Epidermal melanocyte (primary cell): Measurements from ENCODE around the gene MRPS22.
"Not testable (repeated sequence)": the region's sequence is repeated elsewhere in the genome, so short reads cannot be mapped to it uniquely, and the experiment has no call there.

Source experiments
- DNase-seq: peaks from one replicate; pipeline ENCODE4 v3.0.0; 2011; ENCODE audit warnings: low spot score; ENCODE audit not compliant: insufficient read length

The MRPS22 gene

DNA sequence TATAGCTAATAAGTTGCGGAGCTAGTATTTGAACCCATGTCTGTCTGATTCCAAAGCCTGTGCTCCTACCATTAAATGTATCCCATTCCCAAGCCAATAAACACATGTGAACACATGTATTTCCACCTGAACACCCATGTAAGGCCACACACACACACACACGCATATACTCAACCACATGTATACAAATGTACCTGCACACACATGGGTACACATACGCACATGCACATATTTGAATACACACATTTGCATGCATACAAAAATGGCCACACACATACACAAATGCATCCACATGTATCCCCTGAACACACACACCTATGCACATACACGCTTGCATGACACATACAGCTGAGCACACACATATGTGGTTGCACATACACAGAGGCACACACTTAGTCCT is 5.4 kb upstream of the MRPS22 start:
- no peak for DNase-seq

DNA sequence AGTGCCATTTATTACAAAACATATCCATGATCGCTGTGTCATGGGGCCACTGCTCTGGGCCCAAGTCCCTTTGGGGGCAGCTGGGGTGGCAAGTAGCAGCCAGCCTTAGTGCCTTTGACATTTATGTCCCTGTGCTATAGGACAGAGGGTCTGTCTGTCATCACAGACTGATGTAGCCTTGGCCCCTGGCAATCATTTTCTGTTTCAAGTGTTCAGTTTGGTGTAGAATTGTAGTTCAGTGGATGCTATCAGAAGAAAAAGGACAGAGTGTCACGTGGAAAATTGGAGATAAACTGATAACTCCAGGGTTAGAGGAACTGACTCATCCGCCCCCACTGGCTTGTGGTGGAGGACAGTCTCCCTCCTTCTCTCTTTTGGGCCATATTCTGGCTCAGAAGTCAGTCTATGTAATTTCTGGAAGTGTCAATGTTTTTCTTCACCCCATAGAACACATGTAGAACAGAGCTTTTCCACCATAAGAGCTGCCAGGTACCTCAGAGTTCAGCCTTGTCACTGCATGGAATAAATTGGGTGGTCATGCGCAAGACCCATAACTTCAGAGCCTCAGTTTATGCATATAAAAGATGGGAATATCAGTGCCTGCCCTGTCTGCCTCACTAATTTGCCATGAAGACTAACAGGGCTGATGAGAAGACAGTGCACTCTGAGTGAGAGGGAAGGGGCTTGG is 4.5 kb upstream of the MRPS22 start:
- DNase-seq = no peak

DNA sequence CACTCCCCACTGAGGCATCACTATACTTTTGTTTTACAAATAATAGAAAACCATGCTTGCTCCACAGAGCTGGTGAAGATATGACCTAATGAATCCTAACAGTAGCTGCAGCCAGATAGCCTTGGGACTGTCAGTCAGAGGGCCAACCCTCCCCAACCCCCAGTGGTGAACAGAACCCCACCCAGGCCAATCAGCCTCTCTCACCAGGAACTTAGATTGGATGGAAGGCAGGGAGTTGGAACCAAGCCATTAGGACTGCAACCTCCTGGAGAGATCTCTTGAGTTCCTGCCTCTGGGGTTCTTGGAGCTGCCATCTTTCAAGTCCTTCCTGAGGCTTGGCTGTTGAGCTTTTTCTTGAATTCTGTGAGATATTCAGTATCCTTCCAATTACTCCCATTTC is 3.0 kb upstream of the MRPS22 start:
- DNase-seq = no peak

DNA sequence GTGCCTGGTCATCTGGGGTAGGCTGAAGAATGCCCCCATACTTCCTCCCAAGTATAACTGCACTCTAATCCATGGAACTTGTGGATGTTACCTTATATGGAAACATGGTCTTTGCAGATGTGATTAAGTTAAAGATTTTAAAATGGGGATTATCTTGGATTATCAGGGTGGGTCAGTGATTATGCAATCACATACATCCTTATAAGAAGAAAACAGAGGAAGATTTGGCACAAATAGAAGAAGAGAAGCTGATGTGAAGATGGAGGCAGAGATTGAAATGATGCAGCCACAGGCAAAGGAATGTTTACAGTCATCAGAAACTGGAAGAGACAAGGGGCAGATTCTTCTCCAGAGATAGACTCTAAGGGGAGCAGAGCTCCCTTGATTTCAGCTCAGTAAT is 1.8 kb upstream of the MRPS22 start:
- no peak for DNase-seq

DNA sequence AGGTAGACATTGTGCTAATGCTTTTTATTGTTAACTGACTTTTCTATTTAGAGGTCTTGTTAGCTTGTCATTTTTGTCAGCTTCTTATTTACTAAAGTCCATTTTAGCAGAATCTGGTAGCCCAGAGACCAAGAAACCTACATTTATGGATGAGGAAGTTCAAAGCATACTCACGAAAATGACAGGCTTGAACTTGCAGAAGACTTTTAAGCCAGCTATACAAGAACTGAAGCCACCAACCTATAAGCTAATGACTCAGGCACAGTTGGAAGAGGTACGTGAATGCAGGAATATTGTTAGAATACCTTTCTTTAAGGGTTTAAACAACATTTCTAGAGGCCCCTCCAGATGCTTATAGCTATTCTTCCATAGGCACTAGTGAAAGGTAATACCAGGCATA is 3.0 kb downstream of the MRPS22 start:
- DNase-seq = no peak

DNA sequence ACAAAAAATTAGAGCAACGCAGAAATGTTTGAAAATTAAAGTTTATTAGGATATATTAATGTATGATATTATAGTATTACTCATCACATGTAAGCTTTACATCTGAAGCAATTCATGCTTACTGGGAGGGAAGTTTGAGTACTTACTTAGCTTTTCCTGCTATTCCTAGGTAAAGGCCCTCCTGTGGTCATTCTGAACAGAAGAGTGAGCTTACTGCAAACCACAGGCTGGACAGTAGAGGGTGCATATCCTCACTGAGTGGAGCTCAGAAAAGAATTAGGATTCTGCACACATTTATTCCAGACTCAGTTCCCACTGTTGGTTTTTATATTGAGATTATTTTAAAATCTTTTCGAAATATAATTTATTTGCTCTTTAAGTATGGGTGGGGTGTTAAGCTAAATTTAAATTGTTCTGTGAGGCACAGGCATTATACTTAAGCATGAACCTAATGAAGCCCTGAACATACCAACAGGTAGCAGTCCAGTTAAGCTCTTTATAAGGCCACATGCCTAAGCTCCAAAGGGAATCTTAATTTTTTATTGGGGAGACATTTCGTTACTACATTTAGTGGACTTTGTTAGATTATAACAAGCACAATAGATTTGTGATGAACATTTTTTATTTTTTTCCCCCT is 10.2 kb downstream of the MRPS22 start:
- DNase-seq = no peak

DNA sequence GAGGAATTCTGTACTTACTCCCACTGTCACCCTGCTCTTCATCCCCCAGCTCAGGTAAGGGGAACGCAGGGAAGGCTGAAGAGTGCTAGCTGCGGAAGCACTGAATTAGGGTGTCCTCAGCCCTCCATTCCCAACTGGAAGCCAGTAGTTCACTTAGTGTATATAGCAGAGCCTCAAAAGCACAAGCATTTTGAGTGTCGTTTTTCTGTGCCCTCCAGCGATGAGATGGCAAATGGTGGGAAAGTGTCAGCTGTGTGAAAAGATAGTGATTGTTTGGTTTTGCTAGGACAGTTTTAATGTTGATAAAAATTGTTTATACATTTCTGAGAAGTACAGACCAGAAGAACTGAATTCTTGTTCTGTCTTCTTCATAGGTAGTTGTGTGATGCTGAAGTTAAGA is 10.8 kb downstream of the MRPS22 start:
- no peak for DNase-seq

DNA sequence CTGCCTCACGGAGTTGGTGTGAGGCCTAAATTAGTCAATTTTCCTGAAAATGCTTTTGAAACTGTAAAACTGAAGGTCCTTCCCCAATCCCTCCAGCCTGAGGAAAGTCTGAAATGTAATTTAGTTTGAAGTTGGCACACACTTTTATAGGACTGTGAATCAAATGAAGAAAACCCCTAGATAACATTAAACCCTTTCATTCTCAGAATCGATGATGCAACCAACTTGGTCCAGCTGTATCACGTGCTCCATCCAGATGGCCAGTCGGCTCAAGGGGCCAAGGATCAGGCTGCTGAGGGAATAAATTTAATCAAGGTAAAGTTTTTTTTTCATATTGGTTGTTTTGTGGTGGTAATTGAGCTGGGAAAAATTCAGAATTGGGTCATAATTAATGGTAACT is 11.7 kb downstream of the MRPS22 start:
- DNase-seq = peak; percentile 29

DNA sequence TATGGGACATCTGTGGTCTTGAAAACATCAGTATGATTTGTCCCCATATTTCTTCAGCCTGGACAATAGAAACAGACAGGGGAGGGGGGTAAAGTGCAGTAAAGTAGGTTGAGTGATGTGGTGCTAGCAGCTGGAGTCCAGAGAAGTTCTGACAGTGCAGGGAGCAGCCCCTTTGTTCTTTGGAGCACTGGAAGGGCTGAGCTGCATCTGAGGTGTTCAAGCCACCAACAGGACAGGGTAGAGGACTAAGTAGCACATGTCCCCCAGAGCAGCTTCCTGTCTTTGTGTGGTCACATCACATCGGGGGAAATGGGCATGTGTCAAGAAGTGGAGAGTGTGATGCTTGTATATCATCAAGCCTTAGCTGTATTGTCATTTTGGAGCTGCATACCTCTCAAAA is 12.1 kb downstream of the MRPS22 start:
- no peak for DNase-seq

DNA sequence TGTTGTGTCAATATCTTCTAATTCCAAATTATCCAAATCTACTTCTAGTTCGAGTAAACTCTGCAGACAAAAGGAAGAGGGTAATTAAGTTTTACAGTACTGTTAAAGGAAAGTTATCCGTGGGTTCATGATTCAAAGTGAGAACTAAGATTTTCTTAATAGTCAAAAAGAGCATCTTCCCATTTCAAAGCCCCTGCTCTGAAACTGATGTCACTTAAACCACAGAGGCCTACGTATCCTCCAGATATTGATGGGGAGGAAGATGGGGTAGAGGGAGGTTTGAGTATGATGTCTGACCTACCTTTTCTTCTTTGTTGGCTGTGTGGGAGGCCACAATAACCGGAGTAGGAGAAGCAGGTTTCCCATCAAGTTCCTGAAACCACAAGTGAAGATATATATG is 14.1 kb downstream of the MRPS22 start:
- no peak for DNase-seq

DNA sequence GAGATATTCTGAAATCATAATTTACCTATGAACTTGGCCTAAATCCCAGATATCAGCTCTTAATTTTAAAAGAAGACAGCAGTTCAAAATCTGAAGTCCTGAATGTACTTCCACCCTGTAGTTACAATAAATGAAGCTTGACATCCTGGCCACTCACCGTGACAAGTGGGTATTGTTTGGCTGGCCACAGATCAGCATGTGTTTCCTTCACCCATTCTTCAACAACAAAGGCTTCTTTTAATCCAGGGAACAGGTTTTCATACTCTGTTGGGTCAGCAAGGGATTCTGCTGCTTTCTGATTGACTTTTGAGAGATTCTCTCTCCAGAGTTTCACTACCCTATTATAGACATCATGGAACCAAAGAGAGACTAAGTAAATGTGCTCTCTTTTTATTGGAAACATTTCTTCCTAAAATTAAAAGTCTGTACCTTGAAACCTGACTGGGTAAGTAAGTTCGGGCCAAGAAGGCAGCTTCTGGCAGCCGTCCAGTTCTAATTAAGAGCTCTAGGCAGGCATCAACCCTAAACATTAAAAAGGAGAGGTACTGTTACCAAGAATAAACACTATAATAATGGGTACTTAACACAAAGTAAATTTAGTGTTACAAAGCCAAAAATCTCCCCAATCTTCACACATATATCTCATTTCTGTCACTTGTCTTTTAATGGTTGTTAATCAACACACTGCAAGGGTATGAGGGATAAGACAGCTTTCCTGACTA is 15.2 kb downstream of the MRPS22 start:
- DNase-seq = no peak

DNA sequence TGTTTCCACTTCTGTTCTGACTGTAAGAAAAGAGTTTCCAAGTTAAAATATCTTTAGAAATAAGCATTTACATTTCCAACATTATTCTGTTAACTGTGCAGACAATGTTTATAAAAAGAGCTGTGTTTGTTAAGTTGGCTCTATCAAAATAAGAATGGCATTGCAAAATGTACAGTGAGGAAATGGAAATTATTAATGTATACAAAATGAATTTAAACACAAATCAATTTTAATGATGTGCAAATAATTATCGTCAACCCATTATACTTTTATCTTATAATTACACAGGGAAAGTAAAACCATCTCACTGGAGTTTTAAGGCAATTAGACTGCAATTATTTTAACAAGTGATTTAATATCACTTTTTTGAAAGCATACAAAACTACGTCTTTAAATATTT is 17.5 kb downstream of the MRPS22 start:
- DNase-seq = no peak

DNA sequence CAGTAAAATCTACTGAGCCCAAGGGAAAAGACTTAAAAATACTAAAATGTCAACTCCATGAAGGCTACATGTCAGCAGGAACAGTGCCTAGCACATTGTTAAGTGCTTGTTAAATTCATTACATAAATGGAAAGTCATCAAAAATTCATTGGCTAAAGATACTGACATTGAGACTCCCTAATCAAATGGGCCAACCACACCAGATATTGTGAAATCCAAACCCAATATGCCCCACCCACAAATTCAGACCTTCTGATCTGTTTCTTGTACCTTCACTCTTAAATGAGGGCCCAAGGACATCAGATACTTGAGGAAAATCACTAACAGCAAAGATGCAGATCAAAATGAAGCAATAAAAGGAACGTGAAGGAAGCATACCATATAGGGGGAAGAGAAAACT is 20.7 kb downstream of the MRPS22 start:
- DNase-seq = no peak

DNA sequence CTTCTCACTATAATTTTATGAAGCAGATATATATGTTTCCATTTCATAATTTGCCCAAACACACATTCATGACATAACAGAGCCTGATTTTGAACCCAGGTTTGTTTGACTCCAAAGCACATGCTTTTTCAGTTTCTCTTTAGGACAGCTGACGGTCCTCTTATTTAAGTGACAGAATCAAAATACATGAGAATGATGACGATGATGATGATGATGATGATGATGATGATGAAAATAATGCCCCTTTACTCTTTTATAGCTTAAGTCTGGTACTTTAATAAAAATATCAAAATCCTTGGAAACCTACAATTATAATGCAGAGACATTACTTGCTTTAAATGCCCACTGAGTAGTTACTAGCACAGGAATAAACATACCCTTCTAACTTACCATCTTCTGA is 30.3 kb downstream of the MRPS22 start:
- DNase-seq = no peak

DNA sequence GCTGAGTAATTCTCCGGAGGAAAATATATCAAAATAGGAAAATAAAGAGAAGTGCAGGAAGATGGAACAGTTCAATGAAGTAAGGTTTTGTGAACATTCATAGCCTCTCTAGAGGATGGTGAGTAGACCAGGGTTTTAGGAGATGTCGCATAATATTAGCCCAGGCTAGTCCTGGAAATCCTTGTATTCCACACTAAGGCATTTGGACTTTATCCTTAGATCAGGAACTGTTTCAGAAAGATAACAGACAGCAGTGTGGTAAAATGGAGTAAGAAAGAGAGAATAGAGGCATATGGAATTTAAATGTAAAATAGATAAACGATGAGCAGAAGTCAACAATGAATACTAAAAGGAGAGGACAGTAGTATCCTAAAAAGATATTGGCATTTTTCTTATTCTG is 33.6 kb downstream of the MRPS22 start:
- no peak for DNase-seq

DNA sequence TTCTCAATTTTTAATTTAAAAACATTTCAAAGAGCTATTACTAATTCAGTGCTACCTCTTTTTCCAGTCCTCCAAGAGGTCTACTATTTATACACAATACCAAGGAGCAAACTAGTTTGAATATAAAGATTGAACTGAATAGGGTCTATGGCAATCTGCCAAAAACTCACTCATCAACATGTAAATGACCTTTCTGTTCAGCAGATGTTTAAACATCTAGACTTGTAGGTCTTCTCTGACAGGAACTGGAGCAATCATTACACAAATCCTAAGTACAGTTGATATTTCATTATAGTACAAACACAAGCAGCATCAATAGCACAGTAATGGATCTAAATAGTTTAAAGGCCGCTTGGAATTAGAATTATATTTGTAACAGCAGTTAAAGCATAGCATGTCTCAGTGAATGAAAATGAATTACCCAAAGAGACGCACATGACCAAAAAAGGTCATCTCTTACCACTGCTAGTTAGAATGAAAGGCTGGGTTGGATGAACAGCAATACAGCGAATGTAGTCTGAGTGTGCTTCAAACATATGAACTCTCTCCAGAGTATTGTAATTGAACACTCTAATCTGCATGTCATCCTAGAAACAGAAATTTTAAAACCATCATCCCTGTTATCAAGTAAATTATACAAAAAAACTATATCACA is 34.9 kb downstream of the MRPS22 start:
- no peak for DNase-seq

DNA sequence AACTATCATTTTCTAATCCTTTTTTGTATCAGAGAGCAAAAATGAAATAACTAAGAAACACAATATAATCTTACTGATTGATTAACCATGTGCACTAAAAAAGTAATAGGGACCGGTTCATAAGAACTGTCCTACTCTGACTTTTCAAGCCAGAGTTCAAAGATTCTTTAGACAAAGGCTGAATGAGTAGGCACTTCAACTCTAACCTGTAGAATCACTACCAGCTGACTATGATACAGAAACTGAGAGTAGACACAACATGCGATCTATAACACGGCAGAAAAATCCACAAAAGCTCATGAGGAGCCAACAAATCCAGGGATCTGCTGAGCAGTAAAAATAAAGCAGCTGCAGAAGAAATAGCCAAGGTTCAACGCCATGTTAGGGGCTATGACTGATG is 36.8 kb downstream of the MRPS22 start:
- no peak for DNase-seq

DNA sequence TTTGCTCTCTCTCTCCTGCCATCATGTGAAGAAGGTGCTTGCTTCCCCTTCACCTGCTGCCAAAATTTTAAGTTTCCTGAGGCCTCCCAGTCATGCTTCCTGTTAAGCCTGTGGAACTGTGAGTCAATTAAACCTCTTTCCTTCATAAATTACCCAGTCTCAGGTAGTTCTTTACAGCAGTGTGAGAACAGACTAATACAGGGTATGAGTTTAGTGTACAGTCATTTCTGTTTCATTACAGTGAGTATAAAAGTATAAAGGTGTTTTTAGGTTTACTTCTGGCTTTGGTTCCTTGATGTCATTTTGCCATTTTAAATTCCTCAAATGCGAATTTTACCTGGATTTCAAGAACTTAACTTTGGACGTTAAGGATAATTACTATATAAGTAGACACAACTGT is 38.5 kb downstream of the MRPS22 start:
- DNase-seq = not testable (repeated sequence)

DNA sequence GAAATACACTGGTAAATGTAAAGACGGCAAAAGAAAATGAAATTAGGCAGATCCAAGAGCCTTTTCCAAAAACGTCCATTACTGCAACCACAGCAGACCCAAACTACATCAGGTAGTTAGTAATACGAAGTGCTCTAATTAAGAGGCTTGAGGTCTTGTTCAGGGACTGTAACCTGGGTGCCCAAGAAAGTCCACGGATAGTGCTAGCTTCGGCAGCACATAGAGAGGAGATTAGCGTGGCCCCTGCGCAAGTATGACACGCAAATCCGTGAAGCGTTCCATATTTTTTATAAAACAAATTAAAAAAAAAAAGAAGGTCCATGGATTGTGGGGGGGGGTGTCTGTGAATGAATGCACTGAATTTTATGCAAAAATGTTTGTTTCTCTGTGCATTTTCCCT is 44.3 kb downstream of the MRPS22 start:
- DNase-seq = no peak

DNA sequence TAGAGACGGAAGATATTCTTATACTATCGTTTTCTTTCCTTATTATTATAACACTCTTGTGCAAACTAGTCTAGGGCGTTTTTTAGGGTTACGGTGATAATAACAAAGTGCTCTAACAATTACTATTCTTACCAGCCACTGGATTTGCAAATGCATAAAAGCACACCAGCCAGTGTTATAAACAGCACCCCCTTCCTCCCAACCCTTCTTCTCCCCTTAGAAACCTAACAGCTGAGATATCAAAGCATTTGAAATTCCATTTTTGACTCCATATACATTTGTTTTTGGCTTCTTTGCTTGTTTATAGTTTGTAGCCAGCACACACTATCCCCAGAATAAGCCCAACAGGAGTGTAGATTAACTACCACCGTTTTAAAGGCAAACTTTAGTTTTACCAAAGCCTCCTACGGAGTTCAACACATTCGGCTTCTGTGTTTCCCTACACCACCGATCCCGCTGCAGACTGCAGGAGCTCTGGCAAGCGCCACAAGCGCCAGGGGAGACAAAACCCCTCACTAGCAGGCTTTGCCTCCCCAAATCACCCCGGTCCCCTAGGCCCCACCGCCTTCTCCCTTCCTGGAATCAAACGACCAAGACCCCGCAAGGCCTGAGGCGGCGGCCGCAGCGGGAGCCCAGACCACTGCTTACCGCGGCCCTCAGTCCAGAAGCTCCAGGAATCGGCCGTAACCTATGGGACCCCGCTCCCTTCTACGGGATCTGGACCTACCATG is 45.2 kb downstream of the MRPS22 start:
- no peak for DNase-seq

DNA sequence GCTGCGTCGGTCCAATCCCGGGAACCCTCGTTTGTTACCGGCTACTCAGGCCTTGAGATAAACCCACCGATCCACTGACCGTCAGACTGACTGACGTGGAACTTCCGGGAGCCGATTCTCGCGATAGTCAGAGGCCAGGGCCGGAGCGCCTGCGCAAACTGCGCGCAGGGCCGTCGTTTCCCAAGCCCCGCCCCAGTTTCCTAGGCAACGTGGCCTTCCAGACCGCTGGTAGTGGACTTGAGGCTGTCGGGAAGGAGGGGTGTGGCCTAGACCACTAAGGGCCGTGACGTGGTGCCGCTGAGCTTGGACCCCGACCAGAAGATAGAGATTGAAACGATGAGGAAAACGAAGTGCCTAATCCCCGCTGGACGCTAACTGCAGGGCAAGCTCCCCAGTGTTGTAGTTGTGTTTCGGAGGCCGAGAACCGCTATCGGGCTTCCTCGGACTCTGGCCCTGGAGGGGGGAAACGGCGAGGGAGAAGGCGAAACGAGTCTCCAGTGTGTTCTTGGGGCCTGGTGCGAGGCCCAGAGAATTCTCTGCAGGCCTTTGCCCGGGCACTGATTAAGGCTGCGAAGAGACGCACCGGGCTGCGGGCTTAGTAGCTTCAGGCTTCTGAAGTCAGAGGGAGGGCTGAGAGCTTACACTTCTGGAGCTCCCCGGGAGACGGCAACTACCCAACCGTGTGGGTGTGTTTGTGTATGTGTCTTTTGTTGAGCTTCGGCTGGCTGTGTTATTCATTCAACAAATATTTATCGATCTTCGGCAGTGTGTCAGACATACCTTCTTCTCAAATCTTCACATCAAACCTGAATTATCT is 45.9 kb downstream of the MRPS22 start, which contains the start of gene COPB2:
Gene COPB2 (minus strand): TSS at position 96 of the 817 bp plus-strand sequence. CDS start 97 bp downstream, outside the sequence.
- peak; percentile 95 for DNase-seq
